ENCODE data around the gene RFTN1.

- TF ChIP-seq CTCF (IDR thresholded peaks at IDR 0.05; ENCODE audit: extremely low read depth in 1 of 2, insufficient read depth in 1 of 2, low read depth in 1 of 2, low read length in 2 of 2): no peak
- TF ChIP-seq POLR2A (IDR thresholded peaks at IDR 0.05; ENCODE audit: low read depth, low read length): no peak
- no peak for TF ChIP-seq FOS (IDR thresholded peaks at IDR 0.05; ENCODE audit: borderline replicate concordance, insufficient read depth, low read length)
- TF ChIP-seq MAX (IDR thresholded peaks at IDR 0.05; ENCODE audit: insufficient read depth, insufficient read length): no peak
- no peak for TF ChIP-seq GATA2 (IDR thresholded peaks at IDR 0.05; ENCODE audit: insufficient read depth, insufficient read length, low read depth, low read length)
- no peak for TF ChIP-seq EZH2 (IDR thresholded peaks at IDR 0.05; ENCODE audit: borderline replicate concordance, low read depth, low read length, severe bottlenecking)
- TF ChIP-seq POLR2AphosphoS5 (IDR thresholded peaks at IDR 0.05; ENCODE audit: insufficient read depth, low read depth, low read length): no peak
- TF ChIP-seq MYC (IDR thresholded peaks at IDR 0.05; ENCODE audit: low read depth, low read length): no peak
- no peak for TF ChIP-seq JUN (IDR thresholded peaks at IDR 0.05; ENCODE audit: borderline replicate concordance, insufficient read depth, insufficient read length, low read depth)
Observed at GRCh38 chr3:16359331-16359730, 154.2 kb downstream of the RFTN1 start.
